K562 (cell line): ENCODE measurements around the gene CTPS2. TPM values are rescaled to one million over a fixed set of nuclear protein-coding genes. Genes with fewer than 3 reads are reported as not detected.
"Not testable (repeated sequence)": the region's sequence is repeated elsewhere in the genome, so short reads cannot be mapped to it uniquely, and the experiment has no call there.

Source experiments
- ATAC-seq: fragments of 200-7000 bp; cut with Tn5 transposase; 3 replicates; pipeline ENCODE4 v1.9.1; 2020; ENCODE audit warnings: moderate library complexity
- BruUV-seq: library from RNA; stranded (reverse); fragments of 400-500 nt; replicated peaks from 2 replicates; lab custom pipeline; 2021; lab: Mats Ljungman, UMichigan
- CTCF ChIA-PET: fragments of 300-600 bp; formaldehyde crosslinking; extraction: SDS; loops from one replicate; lab custom pipeline; 2021; ENCODE audit warnings: low intra/inter-chr PET ratio; lab: Yijun Ruan, JAX
- POLR2A ChIA-PET: fragments of 300-600, 350-650 bp; sonication (Branson Sonifier 250); formaldehyde crosslinking; extraction: SDS; loops from one replicate; lab custom pipeline; 2021; ENCODE audit warnings: antibody characterized with exemption, inconsistent platforms; lab: Yijun Ruan, JAX
- DNase-seq, 4 experiments: peaks; one replicate each; pipeline versions ENCODE4 v3.0.0 to v3.0.0-alpha.2; 2011 to 2018; ENCODE audit warnings: low spot score in 3 of 4, mixed read lengths in 3 of 4; ENCODE audit errors: extremely low read depth in 1 of 4
- FAIRE-seq: peaks from 2 replicates; lab custom pipeline; 2011; peaks lifted over from hg19 to GRCh38; lab: Jason Lieb, UNC
- H2AFZ ChIP-seq: 2 replicates; pipeline ENCODE4 v1.6.0; 2011; ENCODE audit warnings: low read depth, low read length, control low read depth, inconsistent platforms
- H3K27ac ChIP-seq: fragments of 200-600 bp; 3 replicates; pipeline ENCODE4 v1.8.0; 2011; ENCODE audit warnings: low read depth, mild to moderate bottlenecking, control low read depth, inconsistent platforms, low read length, moderate library complexity, mixed read lengths; ENCODE audit errors: extremely low read depth
- H3K27me3 ChIP-seq, 2 experiments: fragments of 300-600 bp in 1 of 2; 2 replicates in 1 of 2; 3 replicates in 1 of 2; pipeline versions ENCODE4 v1.6.0 to v1.8.0; 2011; ENCODE audit warnings: inconsistent platforms in 2 of 2, low read length in 2 of 2, mild to moderate bottlenecking in 1 of 2, mixed read lengths in 1 of 2, moderate library complexity in 1 of 2; ENCODE audit not compliant: control insufficient read depth in 2 of 2, insufficient read depth in 2 of 2
- H3K36me3 ChIP-seq: fragments of 300-600 bp; 3 replicates; pipeline ENCODE4 v1.8.0; 2011; ENCODE audit warnings: mild to moderate bottlenecking, low read length, inconsistent platforms; ENCODE audit not compliant: control insufficient read depth, insufficient read depth
- H3K4me1 ChIP-seq, 2 experiments: fragments of 200-600 bp in 1 of 2; replicated peaks in 1 of 2; 2 replicates in 1 of 2; 3 replicates in 1 of 2; pipeline versions ENCODE4 v1.5.1 to v1.8.0; 2011; ENCODE audit warnings: inconsistent platforms in 2 of 2, low read length in 2 of 2, mild to moderate bottlenecking in 1 of 2, mixed read lengths in 1 of 2, moderate library complexity in 1 of 2; ENCODE audit not compliant: control insufficient read depth in 2 of 2, insufficient read depth in 2 of 2
- H3K4me2 ChIP-seq: 2 replicates; pipeline ENCODE4 v1.6.1; 2011; ENCODE audit warnings: low read length, control low read depth, inconsistent platforms, mixed read lengths; ENCODE audit not compliant: insufficient read depth
- H3K4me3 ChIP-seq: fragments of 200-600 bp; sonication (generic), shearing (Covaris generic); 2 replicates; pipeline ENCODE4 v1.5.1; 2016; ENCODE audit warnings: control low read depth, inconsistent platforms
- H3K79me2 ChIP-seq: fragments of 200-600 bp; 3 replicates; pipeline ENCODE4 v1.8.0; 2011; ENCODE audit warnings: low read length, inconsistent platforms; ENCODE audit not compliant: control insufficient read depth, insufficient read depth
- H3K9ac ChIP-seq, 2 experiments: 2 replicates each; pipeline versions ENCODE4 v1.6.0 to v1.6.1; 2011; ENCODE audit warnings: low read depth in 2 of 2, low read length in 2 of 2, control low read depth in 1 of 2, inconsistent platforms in 1 of 2, mild to moderate bottlenecking in 1 of 2, mixed read lengths in 1 of 2; ENCODE audit not compliant: insufficient read depth in 1 of 2
- H3K9me1 ChIP-seq: one replicate; pipeline ENCODE4 v1.6.0; 2011; ENCODE audit warnings: inconsistent platforms, mild to moderate bottlenecking, low read length, moderate library complexity; ENCODE audit not compliant: control insufficient read depth, insufficient read depth
- H3K9me3 ChIP-seq: replicated peaks from 2 replicates; pipeline ENCODE4 v1.5.1; 2011; ENCODE audit warnings: low read depth, low read length, inconsistent platforms; ENCODE audit not compliant: control insufficient read depth, insufficient read depth
- H4K20me1 ChIP-seq: replicated peaks from 2 replicates; pipeline ENCODE4 v1.6.1; 2011; ENCODE audit warnings: low read length, inconsistent platforms, mixed read lengths; ENCODE audit not compliant: control insufficient read depth, insufficient read depth
- FIP1L1 ChIP-seq: fragments of 200-400 bp; formaldehyde crosslinking; IDR thresholded peaks from 2 replicates; pipeline ENCODE4 v1.6.1; 2018; ENCODE audit warnings: mild to moderate bottlenecking, low read depth, low read length; ENCODE audit not compliant: poor library complexity, severe bottlenecking
- USF1 ChIP-seq: sonication (generic); formaldehyde crosslinking; IDR thresholded peaks from 2 replicates; pipeline ENCODE4 v1.9.0; 2022; ENCODE audit warnings: mild to moderate bottlenecking, missing genetic modification reagents
- WGBS: fragments of 100-300 bp; shearing (Covaris generic); methylation state at CpG from one replicate; pipeline ENCODE4 v1.1.6; 2016; ENCODE audit warnings: low coverage, mixed read lengths; ENCODE audit not compliant: insufficient coverage; ENCODE audit errors: missing lambda C conversion rate; 5-methylcytosine and 5-hydroxymethylcytosine counted together
- in situ Hi-C: fragments of 300-500 bp; cut with MboI; formaldehyde crosslinking; loops from 4 replicates; pipeline ENCODE4 v1.15.0; 2018; ENCODE audit warnings: inconsistent platforms, mixed read lengths
- intact Hi-C: fragments of 100-400 bp; cut with micrococcal nuclease; formaldehyde crosslinking; loops from 2 replicates; pipeline ENCODE4 v1.14.2; 2022
- polyA plus RNA-seq, 8 experiments: library from polyadenylated mRNA; depleted of rRNA in 4 of 8; stranded (reverse) in 5 of 8; unstranded in 3 of 8; fragments of >200 nt; fragmentation: Nextera tagmentation in 2 of 8; fragmentation: Illumina TruSeq in 1 of 8; extraction: Ambion mirVana in 2 of 8; extraction: Trizol in 1 of 8; gene quantifications; 2 replicates each; pipeline versions ENCODE4 v1.2.1 to v1.2.3, GENCODE V29; 2011 to 2014; ENCODE audit warnings: inconsistent platforms in 1 of 8, missing spikeins in 1 of 8
- total RNA-seq, 7 experiments: library from RNA; depleted of rRNA in 6 of 7; stranded (reverse); fragments of >200 nt in 6 of 7; fragmentation: Illumina TruSeq in 2 of 7; extraction: Trizol in 2 of 7; gene quantifications; 2 replicates each; pipeline versions ENCODE4 v1.2.1 to v1.2.3, GENCODE V29; 2011 to 2021; ENCODE audit warnings: low replicate concordance in 1 of 7

Gene CTPS2
- total and polyA plus RNA-seq, 9 of the 15 experiments (the other 6 are each of a cell fraction or from before 2014, with no cell fraction given) = 5.4 to 19.5 (median 14.1) TPM

- BruUV-seq, FAIRE-seq, H3K4me3 ChIP-seq, H3K36me3 ChIP-seq, H3K4me2 ChIP-seq, H3K79me2 ChIP-seq, DNase-seq, CTCF ChIA-PET, H3K9me1 ChIP-seq, in situ Hi-C loops, H3K9me3 ChIP-seq, H4K20me1 ChIP-seq, POLR2A ChIA-PET, H3K27me3 ChIP-seq, ATAC-seq: not testable (repeated sequence)
- WGBS = 35% methylated on average over 6 of the region's 6 CpGs
- Histone ChIP-seq H2AFZ (peak overlapping the region; percentile 78), H3K4me1 (peaks cover 10 to 16% of the 10 kb centered on the region in 2 experiments; a peak in 4 of 5 replicates), H3K9ac (peak overlapping the region in 1 of 2 experiments; percentile 23; a peak in 1 of 4 replicates), H3K27ac (peak overlapping the region; percentile 69; the same call in 1 of the 3 replicates)
- intact Hi-C loops = loop anchor here (2.0 kb wide), 1 partner anchor 42 kb away; no protein-coding TSS in a partner anchor
Measured at GRCh38 chrX:16628511-16628910, 84.0 kb downstream of the CTPS2 start.

- no TSS peak for BruUV-seq
- no peak overlapping the region for H3K9ac ChIP-seq
- no peak for DNase-seq
- ChIA-PET POLR2A (no interaction called here), CTCF (no interaction called here)
- H3K4me2 ChIP-seq = no peak overlapping the region
- no peaks in the 10 kb centered on the region for H3K9me1 ChIP-seq
- FAIRE-seq = no peak
- no peaks in the 10 kb centered on the region for H3K79me2 ChIP-seq
- no peaks in the 10 kb centered on the region for H3K27me3 ChIP-seq
- H3K36me3 ChIP-seq = peaks cover 13% of the 10 kb centered on the region; the same call in 1 of the 3 replicates
- no peak for TF ChIP-seq USF1 (CRISPR knock-in tag)
- TF ChIP-seq FIP1L1 = no peak
- in situ Hi-C loops = no loop called here
- H3K9me3 ChIP-seq = no peaks in the 10 kb centered on the region
- WGBS = 84% methylated on average over 2 of the region's 2 CpGs
- H3K27ac ChIP-seq = no peak overlapping the region
- H3K4me1 ChIP-seq = no peaks in the 10 kb centered on the region
- no peak overlapping the region for H2AFZ ChIP-seq
- ATAC-seq = no peak
- intact Hi-C loops = no loop called here
- H3K4me3 ChIP-seq = no peak overlapping the region
- H4K20me1 ChIP-seq = no peaks in the 10 kb centered on the region
Measured at GRCh38 chrX:16619024-16619423, 93.4 kb downstream of the CTPS2 start.
